Measurements from ENCODE around the gene CA9.

CA9 gene

DNA sequence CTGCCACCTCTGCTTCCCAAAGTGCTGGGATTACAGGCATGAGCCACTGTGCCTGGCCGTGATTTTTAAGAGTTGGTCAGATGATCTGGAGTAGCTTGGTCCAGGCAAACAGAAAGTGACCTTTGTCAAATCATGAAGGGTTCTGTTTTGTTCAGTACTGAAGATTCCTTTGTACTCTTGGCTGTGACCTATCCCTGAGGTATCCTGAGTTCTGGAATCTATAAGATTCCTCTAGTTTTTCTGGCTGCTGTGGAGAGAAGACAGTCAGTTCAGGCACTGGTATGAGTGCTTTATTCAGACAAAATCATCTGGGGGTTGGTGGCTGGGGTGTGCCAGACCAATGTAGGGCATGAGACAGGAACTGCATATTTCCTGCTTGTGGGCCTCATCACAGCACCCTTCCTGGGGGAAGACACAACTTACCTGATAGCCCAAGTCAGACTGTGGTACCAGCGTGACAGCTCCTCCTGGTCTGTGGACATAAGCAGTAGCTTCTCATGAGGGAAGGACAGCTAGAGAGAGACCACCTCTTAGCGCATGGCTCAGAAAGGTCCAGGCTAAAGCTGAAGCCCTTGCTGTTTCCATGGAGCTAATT is 11.9 kb upstream of the CA9 start:
- H3K27me3 ChIP-seq (ENCODE audit: low read length): no peaks in the 10 kb centered on the region
- no peak overlapping the region for H3K4me3 ChIP-seq (ENCODE audit: insufficient read depth, low read length, poor library complexity, severe bottlenecking)
- no peak overlapping the region for H3K9ac ChIP-seq (ENCODE audit: low read length)
- no peaks in the 10 kb centered on the region for H3K9me2 ChIP-seq (replicated peaks; ENCODE audit: insufficient read depth, low read length)
- no peaks in the 10 kb centered on the region for H3K9me3 ChIP-seq (ENCODE audit: insufficient read depth, low read length)
- H3K36me3 ChIP-seq (ENCODE audit: low read length): no peaks in the 10 kb centered on the region
- no peak overlapping the region for H3K4me2 ChIP-seq (ENCODE audit: low read depth, low read length, poor library complexity, severe bottlenecking)
- peaks cover 14% of the 10 kb centered on the region; the same call in 1 of the 2 replicates for H3K79me2 ChIP-seq (ENCODE audit: insufficient read depth, low read length)
- H2AFZ ChIP-seq (ENCODE audit: low read depth, low read length, severe bottlenecking): no peak overlapping the region
- TF ChIP-seq, protein P1, sequence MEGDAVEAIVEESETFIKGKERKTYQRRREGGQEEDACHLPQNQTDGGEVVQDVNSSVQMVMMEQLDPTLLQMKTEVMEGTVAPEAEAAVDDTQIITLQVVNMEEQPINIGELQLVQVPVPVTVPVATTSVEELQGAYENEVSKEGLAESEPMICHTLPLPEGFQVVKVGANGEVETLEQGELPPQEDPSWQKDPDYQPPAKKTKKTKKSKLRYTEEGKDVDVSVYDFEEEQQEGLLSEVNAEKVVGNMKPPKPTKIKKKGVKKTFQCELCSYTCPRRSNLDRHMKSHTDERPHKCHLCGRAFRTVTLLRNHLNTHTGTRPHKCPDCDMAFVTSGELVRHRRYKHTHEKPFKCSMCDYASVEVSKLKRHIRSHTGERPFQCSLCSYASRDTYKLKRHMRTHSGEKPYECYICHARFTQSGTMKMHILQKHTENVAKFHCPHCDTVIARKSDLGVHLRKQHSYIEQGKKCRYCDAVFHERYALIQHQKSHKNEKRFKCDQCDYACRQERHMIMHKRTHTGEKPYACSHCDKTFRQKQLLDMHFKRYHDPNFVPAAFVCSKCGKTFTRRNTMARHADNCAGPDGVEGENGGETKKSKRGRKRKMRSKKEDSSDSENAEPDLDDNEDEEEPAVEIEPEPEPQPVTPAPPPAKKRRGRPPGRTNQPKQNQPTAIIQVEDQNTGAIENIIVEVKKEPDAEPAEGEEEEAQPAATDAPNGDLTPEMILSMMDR (IDR thresholded peaks at IDR 0.05; ENCODE audit: insufficient read depth, low read length, poor library complexity, severe bottlenecking): no peak
- no peak for TF ChIP-seq EZH2phosphoT487 (conservative IDR thresholded peaks at IDR 0.05; ENCODE audit: low read length)
- H4K20me1 ChIP-seq (ENCODE audit: low read depth, low read length): no peaks in the 10 kb centered on the region
- H3F3A ChIP-seq (ENCODE audit: insufficient read depth): peaks cover 66% of the 10 kb centered on the region
- peak overlapping the region; percentile 13; the same call in 1 of the 2 replicates for H3K27ac ChIP-seq (ENCODE audit: low read depth, low read length)

DNA sequence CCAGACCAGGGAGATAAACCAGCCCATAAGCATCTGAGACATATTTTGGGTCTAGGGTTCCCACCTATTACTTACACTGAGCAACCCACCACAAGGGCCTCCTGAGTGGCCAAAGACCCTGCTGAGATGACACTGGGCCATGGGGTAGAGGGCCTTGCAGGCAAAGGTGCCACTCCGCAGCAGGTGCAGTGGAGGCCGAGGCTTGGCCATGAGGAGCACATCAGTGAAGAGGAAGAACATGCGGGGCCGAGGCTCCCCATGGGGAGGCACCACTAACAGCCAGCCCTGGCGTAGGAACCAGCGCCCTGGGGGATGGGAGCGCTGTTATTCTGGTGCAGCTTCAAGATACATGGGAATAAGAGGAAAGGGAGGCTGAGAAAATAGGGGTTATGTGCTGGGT is 11.3 kb upstream of the CA9 start:
- no peak overlapping the region for H3K9ac ChIP-seq (ENCODE audit: low read length)
- no peaks in the 10 kb centered on the region for H4K20me1 ChIP-seq (ENCODE audit: low read depth, low read length)
- H3F3A ChIP-seq (ENCODE audit: insufficient read depth): peaks cover 60% of the 10 kb centered on the region
- H3K9me2 ChIP-seq (replicated peaks; ENCODE audit: insufficient read depth, low read length): no peaks in the 10 kb centered on the region
- H3K4me3 ChIP-seq (ENCODE audit: insufficient read depth, low read length, poor library complexity, severe bottlenecking): no peak overlapping the region
- no peak for TF ChIP-seq EZH2phosphoT487 (conservative IDR thresholded peaks at IDR 0.05; ENCODE audit: low read length)
- TF ChIP-seq, protein P1 (IDR thresholded peaks at IDR 0.05; ENCODE audit: insufficient read depth, low read length, poor library complexity, severe bottlenecking): no peak
- no peaks in the 10 kb centered on the region for H3K9me3 ChIP-seq (ENCODE audit: insufficient read depth, low read length)
- H3K27ac ChIP-seq (ENCODE audit: low read depth, low read length): no peak overlapping the region
- no peak overlapping the region for H2AFZ ChIP-seq (ENCODE audit: low read depth, low read length, severe bottlenecking)
- H3K4me2 ChIP-seq (ENCODE audit: low read depth, low read length, poor library complexity, severe bottlenecking): no peak overlapping the region
- H3K27me3 ChIP-seq (ENCODE audit: low read length): no peaks in the 10 kb centered on the region
- H3K36me3 ChIP-seq (ENCODE audit: low read length): no peaks in the 10 kb centered on the region
- H3K79me2 ChIP-seq (ENCODE audit: insufficient read depth, low read length): peaks cover 14% of the 10 kb centered on the region; the same call in 1 of the 2 replicates

DNA sequence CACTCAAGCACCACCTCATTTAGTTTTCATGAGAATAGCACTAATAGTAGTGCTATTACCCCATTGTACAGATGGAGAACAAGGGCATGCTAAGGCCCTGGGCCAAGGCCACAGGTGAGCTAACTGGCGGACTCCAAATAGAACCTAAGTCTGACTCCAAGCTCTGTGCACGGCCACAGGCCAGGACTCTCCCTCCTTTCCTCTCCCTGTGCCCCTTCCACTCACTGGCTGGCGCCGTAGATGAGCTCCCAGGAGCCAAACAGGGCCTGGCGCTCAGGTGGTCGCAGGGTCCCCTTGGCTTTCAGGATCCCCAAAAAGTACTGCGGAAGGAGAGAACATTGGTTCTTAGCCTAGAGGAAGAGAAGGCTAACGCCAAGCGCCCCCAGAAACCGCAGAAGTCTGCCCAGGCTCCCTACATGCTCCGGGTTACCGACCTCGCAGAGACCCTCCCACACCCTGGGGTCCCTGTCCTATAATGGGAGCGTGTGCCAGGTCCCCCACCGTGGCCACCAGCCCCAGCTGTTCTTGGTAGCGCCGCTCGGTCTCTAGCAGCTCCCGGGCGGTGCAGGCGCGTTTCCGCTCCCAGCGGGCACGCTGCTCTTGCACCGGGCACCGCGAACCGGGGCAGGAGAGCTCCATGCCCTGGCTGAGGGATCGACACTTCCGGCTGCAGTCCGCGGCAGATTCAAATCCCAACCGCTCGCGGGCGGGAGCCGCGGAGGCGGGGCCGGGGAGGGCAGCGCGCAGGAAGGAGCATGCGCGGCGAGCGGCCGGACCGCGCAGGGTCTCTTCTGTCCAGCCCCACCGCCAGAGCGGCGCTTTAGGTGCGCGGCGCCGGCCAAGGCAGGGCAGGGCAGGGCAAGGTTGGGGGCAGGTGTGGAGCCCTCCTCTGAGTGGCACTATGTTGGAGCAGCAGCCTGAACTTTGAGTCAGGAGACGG is 8.9 kb upstream of the CA9 start, which contains the start of gene ARHGEF39:
TSS of gene ARHGEF39 (minus strand) at position 665 of the 940 bp plus-strand sequence. CDS start at position 639, 26 bp downstream.
- Histone ChIP-seq H3K36me3 (ENCODE audit: low read length) (no peaks in the 10 kb centered on the region), H3K9me2 (replicated peaks; ENCODE audit: insufficient read depth, low read length) (no peaks in the 10 kb centered on the region), H3K27ac (ENCODE audit: low read depth, low read length) (peak within 1 kb of the TSS; percentile 86), H3K27me3 (ENCODE audit: low read length) (no peaks in the 10 kb centered on the region), H3K4me3 (ENCODE audit: insufficient read depth, low read length, poor library complexity, severe bottlenecking) (peak within 1 kb of the TSS; percentile 64), H3K4me2 (ENCODE audit: low read depth, low read length, poor library complexity, severe bottlenecking) (peak within 1 kb of the TSS; percentile 70), H3F3A (ENCODE audit: insufficient read depth) (peaks cover 46% of the 10 kb centered on the region), H2AFZ (ENCODE audit: low read depth, low read length, severe bottlenecking) (peak within 1 kb of the TSS; percentile 79), H3K9ac (ENCODE audit: low read length) (peak within 1 kb of the TSS; percentile 80), H3K79me2 (ENCODE audit: insufficient read depth, low read length) (0 out of 2 replicates have a peak, but pooled peaks cover 8% of the 10 kb centered on the region), H4K20me1 (ENCODE audit: low read depth, low read length) (no peaks in the 10 kb centered on the region), H3K9me3 (ENCODE audit: insufficient read depth, low read length) (no peaks in the 10 kb centered on the region)
- TF ChIP-seq EZH2phosphoT487 (conservative IDR thresholded peaks at IDR 0.05; ENCODE audit: low read length): no peak
- TF ChIP-seq, protein P1 (IDR thresholded peaks at IDR 0.05; ENCODE audit: insufficient read depth, low read length, poor library complexity, severe bottlenecking): peak; percentile 37

Measured in SU-DHL-6 (cell line).